GM23338 (cell line): ENCODE results near the gene LAT.

Source experiments
- POLR2AphosphoS5 ChIP-seq: IDR thresholded peaks from 2 replicates; pipeline ENCODE4 v1.6.1; 2016; ENCODE audit warnings: antibody characterized with exemption, low read depth
- TF ChIP-seq, protein P1 (sequence below), 2 experiments: fragments of 200-600 bp in 1 of 2; sonication (generic) in 1 of 2; conservative IDR thresholded peaks; 2 replicates each; pipeline versions ENCODE4 v1.5.1 to v1.6.1; 2016 to 2017; ENCODE audit warnings: antibody characterized with exemption in 2 of 2, low read depth in 2 of 2, mild to moderate bottlenecking in 2 of 2, moderate library complexity in 1 of 2

DNA sequence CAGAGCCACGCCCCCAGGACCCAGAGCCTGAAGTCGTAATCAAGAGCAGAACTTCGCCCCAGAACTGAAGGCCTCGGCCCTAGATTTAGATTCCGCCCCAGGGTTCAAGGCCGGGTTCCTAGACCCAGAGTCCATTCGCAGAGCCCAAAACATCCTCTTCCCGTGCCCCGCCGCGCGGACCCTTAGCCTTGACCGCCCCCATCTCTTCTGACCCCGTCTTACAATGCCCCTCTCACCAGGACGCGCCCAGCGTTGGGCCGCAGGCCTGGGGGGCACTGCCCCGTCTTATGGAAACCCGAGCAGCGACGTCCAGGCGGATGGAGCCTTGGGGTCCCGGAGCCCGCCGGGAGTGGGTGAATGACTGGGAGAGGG, 48.1 kb upstream of the LAT start:
- TF ChIP-seq, protein P1, sequence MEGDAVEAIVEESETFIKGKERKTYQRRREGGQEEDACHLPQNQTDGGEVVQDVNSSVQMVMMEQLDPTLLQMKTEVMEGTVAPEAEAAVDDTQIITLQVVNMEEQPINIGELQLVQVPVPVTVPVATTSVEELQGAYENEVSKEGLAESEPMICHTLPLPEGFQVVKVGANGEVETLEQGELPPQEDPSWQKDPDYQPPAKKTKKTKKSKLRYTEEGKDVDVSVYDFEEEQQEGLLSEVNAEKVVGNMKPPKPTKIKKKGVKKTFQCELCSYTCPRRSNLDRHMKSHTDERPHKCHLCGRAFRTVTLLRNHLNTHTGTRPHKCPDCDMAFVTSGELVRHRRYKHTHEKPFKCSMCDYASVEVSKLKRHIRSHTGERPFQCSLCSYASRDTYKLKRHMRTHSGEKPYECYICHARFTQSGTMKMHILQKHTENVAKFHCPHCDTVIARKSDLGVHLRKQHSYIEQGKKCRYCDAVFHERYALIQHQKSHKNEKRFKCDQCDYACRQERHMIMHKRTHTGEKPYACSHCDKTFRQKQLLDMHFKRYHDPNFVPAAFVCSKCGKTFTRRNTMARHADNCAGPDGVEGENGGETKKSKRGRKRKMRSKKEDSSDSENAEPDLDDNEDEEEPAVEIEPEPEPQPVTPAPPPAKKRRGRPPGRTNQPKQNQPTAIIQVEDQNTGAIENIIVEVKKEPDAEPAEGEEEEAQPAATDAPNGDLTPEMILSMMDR (conservative IDR thresholded peaks at IDR 0.05; ENCODE audit: low read depth in 2 of 2), result no peak
- TF ChIP-seq POLR2AphosphoS5, result no peak
